GM13976 (cell line): ENCODE data around the gene GRWD1.

Source experiments
- DNase-seq: peaks from one replicate; pipeline ENCODE4 v3.0.0; 2012; ENCODE audit warnings: low spot score
- in situ Hi-C: fragments of 300-500 bp; cut with MboI; formaldehyde crosslinking; loops from one replicate; pipeline ENCODE4 v1.12.0; 2022; ENCODE audit warnings: low sequenced_read_pairs, mixed read lengths, inconsistent platforms; ENCODE audit not compliant: unreplicated experiment
- TF ChIP-seq, protein P1 (sequence below): IDR thresholded peaks from 2 replicates; pipeline ENCODE4 v1.5.1; 2012; ENCODE audit warnings: borderline replicate concordance, mild to moderate bottlenecking; ENCODE audit not compliant: insufficient read depth; ENCODE audit errors: extremely low read depth, missing control alignments, control extremely low read depth

GRWD1 gene

DNA sequence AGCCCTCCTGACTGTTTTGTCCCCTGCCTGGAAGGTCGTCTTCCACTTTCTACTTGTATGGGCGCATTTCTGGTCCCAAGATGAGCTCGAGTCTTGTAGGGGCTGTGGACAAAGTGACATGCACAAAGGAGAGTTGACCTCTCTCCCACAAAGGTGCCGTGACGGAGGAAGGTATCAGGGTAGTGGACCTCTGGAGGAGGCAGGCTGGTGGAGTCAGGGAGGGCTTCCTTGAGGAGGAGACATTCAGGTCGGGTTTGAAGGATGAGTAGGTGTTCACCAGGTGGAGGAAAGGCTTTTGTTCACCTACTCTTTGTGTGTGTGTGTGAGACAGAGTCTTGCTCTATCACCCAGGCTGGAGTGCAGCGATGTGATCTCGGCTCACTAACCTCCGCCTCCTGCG lies 25.1 kb downstream of the GRWD1 start:
- in situ Hi-C loops: no loop called here
- TF ChIP-seq, protein P1, sequence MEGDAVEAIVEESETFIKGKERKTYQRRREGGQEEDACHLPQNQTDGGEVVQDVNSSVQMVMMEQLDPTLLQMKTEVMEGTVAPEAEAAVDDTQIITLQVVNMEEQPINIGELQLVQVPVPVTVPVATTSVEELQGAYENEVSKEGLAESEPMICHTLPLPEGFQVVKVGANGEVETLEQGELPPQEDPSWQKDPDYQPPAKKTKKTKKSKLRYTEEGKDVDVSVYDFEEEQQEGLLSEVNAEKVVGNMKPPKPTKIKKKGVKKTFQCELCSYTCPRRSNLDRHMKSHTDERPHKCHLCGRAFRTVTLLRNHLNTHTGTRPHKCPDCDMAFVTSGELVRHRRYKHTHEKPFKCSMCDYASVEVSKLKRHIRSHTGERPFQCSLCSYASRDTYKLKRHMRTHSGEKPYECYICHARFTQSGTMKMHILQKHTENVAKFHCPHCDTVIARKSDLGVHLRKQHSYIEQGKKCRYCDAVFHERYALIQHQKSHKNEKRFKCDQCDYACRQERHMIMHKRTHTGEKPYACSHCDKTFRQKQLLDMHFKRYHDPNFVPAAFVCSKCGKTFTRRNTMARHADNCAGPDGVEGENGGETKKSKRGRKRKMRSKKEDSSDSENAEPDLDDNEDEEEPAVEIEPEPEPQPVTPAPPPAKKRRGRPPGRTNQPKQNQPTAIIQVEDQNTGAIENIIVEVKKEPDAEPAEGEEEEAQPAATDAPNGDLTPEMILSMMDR: no peak
- DNase-seq: no peak

DNA sequence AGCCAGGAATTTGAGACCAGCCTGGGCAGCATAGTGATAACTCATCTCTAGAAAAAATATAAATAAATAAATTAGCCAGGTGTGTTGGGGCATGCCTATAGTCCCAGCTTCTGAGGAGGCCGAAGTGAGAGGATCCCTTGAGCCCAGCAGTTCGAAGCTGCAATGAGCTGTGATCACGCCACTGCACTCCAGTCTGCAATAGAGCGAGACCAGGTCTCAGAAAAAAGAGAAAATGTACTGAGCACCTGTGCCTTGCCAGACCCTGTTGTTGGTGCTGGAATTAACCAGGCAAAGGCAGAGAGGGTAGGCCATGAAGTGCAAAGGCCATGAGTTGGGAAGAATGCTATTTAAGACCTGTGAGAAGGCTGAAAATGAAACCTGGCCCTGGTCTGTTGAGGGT lies 26.1 kb downstream of the GRWD1 start:
- in situ Hi-C loops: no loop called here
- TF ChIP-seq, protein P1: no peak
- DNase-seq: no peak

DNA sequence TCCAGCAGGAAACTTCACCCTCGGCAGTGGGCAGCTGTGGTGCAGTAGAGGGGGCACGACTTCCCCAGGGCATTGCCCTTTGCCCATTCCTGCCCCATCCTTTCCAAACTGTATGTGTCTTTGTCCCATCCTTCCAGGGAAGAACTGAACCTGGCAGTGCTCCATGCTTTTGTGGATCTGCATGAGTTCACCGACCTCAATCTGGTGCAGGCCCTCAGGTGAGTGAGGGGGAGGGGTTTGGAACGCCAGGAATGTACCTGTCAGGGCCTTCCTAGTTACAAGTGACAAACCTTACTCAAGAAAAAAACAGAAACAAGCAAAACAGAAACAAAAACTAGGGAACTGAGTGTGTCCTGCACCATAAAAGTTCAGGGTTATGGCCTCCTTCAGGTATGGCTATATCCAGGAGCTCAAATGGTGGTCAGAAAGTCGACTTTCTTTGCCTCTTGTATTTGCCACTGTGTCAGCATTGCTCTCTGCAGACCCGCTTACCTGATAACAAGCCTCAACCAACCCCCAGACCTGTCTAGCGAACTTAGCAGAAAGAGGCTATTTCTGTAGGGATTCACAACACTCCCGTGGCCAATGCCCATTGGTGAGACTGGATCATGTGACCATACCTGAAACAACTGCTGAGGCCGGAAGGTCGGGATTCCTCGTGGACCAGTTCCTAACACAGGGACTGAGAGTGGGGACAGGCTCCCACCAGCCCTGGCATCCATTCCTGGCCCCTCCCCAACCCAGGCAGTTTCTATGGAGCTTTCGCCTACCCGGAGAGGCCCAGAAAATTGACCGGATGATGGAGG lies 27.6 kb downstream of the GRWD1 start:
- DNase-seq: no peak
- TF ChIP-seq, protein P1: no peak
- in situ Hi-C loops: no loop called here

DNA sequence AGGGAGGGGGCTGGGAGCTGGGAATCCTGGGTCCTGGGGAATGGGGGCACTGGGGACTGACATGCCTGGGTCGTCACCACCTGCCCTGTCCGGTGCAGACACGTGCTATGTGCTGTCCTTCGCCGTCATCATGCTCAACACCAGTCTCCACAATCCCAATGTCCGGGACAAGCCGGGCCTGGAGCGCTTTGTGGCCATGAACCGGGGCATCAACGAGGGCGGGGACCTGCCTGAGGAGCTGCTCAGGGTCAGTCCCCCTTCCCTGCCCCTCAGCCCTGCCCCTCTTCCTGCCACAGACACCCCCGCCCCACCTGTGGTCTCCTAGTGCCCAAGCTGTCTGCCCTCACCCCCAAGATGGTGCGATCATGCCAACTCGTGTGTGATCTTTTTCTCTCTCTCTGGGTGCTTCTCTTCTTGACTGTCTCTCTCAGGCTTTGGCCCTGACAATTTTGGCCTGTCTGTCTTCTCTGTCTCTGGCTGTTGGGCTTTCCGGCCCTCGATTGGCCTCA lies 28.4 kb downstream of the GRWD1 start:
- TF ChIP-seq, protein P1: no peak
- in situ Hi-C loops: no loop called here
- DNase-seq: no peak

DNA sequence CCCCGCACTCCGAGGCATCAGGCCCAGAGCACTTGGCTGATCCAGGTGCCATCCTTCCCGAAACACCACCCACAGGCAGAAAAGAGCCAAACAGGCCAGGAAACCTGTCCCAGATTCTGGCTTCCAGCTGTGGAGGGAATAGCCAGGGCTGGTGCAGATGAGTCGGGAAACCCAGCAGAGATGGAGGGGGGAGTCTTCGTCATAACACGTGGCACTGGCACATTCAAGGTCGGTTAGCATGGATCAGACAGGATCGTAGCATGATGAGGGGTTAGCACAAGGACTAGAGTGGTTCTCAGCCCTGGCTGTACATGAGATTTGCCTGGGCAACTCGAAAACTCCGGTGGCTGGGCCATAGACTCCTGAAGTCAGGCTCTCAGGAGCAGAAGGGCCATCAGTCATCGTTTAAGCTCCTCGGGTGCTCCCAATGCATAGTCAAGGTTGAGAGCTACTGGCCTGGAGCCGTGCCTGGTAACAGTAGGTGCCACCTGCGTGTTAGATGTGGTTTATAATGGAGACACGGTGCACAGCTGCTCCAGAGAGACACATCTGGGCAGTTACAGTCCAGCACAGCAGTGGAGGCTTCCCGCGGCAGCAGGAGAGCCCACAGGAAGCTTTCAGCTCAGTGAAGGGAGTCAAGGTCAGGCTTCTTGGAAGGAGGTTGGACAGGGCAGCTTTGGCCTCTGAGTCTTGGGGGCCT lies 29.7 kb downstream of the GRWD1 start:
- DNase-seq: no peak
- in situ Hi-C loops: no loop called here
- TF ChIP-seq, protein P1: no peak

DNA sequence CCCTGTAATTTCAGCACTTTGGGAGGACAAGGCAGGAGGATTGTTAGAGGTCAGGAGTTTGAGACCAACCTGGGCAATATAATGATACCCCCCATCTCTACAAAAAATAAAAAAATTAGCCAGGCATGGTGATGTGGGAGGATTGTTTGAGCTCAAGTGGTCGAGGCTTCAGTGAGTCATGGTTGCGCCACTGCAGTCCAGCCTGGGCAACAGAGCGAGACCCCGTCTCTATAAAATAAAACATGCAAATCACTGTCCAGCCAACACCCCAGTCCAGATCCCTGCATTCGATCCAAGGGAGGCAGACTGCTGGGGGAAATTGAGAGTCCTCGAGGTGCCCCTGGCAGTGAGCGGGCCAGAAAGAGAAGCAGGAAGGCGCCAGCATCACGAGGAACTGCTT lies 30.4 kb downstream of the GRWD1 start:
- in situ Hi-C loops: no loop called here
- TF ChIP-seq, protein P1: no peak
- no peak for DNase-seq
